Astrocyte of the cerebellum (primary cell): ENCODE measurements around the gene DPH1.

Experiments used
- DNase-seq: peaks from one replicate; pipeline ENCODE4 v3.0.0-alpha.2; 2011; ENCODE audit warnings: low read depth
- H3K4me3 ChIP-seq: 2 replicates; pipeline ENCODE4 v1.5.1; 2011; ENCODE audit warnings: mild to moderate bottlenecking, low read depth, low read length, moderate library complexity
- CTCF ChIP-seq: IDR thresholded peaks from 2 replicates; pipeline ENCODE4 v1.5.1; 2012; ENCODE audit warnings: low read length, low read depth, moderate library complexity, mild to moderate bottlenecking; ENCODE audit errors: missing control alignments
- in situ Hi-C: cut with HindIII; loops from 2 replicates; pipeline ENCODE4 v1.10.0; 2017; ENCODE audit warnings: low sequenced_read_pairs

Gene DPH1

GRCh38 chr17:1997927-1998742, 31.8 kb upstream of the DPH1 start:
- no peak for TF ChIP-seq CTCF
- H3K4me3 ChIP-seq = peak overlapping the region; percentile 28
- in situ Hi-C loops = loop anchor here (10.0 kb wide), 1 partner anchor 213 kb away; no protein-coding TSS in a partner anchor
- DNase-seq = no peak

GRCh38 chr17:1999557-2000251, 30.2 kb upstream of the DPH1 start:
- no peak overlapping the region for H3K4me3 ChIP-seq
- no peak for TF ChIP-seq CTCF
- in situ Hi-C loops = loop anchor here (10.0 kb wide), 1 partner anchor 215 kb away; no protein-coding TSS in a partner anchor
- no peak for DNase-seq

- in situ Hi-C loops = no loop called here
- no peak overlapping the region for H3K4me3 ChIP-seq
- no peak for DNase-seq
- no peak for TF ChIP-seq CTCF
Measured at GRCh38 chr17:2002767-2003329, 27.1 kb upstream of the DPH1 start.

GRCh38 chr17:2003525-2003924, 26.4 kb upstream of the DPH1 start:
- no peak overlapping the region for H3K4me3 ChIP-seq
- no peak for DNase-seq
- TF ChIP-seq CTCF = no peak
- in situ Hi-C loops = no loop called here

- in situ Hi-C loops = no loop called here
- no peak overlapping the region for H3K4me3 ChIP-seq
- no peak for TF ChIP-seq CTCF
- DNase-seq = no peak
Measured at GRCh38 chr17:2004435-2004952, 25.5 kb upstream of the DPH1 start.

DNA sequence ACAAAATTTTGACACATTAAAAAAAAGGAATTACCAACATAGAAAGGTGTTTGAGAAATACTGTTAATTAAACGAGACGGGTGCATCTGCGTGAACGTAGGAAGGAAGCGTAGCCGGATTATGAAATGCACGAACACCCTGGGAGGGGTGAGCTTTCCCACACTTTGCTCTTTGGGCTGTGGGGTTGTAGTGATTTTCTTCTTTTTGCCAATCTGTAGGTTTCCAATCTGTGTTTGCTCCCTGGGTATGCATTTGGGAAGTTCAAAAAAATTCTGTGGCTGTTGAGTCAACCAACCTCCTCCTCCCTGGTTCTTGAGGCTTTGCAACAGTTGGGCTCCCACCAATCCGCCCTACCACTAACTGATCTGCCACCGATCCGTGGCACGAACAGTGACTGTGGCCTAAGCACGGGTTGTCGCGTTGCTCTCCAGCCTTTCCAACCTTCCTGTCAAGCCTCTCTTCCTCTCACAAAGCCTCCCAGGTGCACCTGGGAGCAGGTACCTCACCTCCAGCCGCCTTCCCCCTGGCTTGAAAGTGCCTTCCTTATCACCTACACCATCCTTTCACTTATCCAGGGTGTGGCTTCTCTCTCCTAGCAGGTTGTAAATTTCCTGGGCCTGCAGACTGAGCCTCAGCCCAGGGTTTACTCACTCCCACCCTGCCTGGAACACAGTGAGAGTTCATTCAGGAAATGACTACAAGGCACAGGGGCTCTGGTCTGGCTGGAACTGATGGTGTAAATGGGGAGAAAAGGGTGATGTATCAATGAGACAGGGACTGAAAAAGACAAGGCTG, 21.4 kb upstream of the DPH1 start:
- DNase-seq = no peak
- no peak overlapping the region for H3K4me3 ChIP-seq
- in situ Hi-C loops = no loop called here
- no peak for TF ChIP-seq CTCF
